OCI-LY7 (cell line): Measurements from ENCODE around the gene KRT12. TPM values are rescaled to one million over a fixed set of nuclear protein-coding genes. Genes with fewer than 3 reads are reported as not detected.

Experiments
- BruUV-seq: library from RNA; stranded (reverse); fragments of 400-500 nt; replicated peaks from 2 replicates; lab custom pipeline; 2021; lab: Mats Ljungman, UMichigan
- CTCF ChIA-PET: fragments of 300-600 bp; sonication (Branson Sonifier 250); formaldehyde crosslinking; loops from one replicate; lab custom pipeline; 2022; ENCODE audit warnings: antibody characterized with exemption; ENCODE audit not compliant: unreplicated experiment; lab: Charles Lee
- POLR2A ChIA-PET: fragments of 300-600 bp; sonication (Branson Sonifier 250); formaldehyde crosslinking; loops from one replicate; lab custom pipeline; 2022; ENCODE audit warnings: antibody characterized with exemption; lab: Charles Lee
- DNase-seq: peaks from one replicate; pipeline ENCODE4 v3.0.0-alpha.2; 2015; ENCODE audit warnings: low spot score
- H2AFZ ChIP-seq: fragments of 200-600 bp; sonication (generic), shearing (Covaris generic); 2 replicates; pipeline ENCODE4 v1.6.1; 2014; ENCODE audit warnings: mild to moderate bottlenecking, antibody characterized with exemption, low read length, moderate library complexity
- H3K27ac ChIP-seq: fragments of 200-600 bp; sonication (generic); 2 replicates; pipeline ENCODE4 v1.5.1; 2014; ENCODE audit warnings: mixed run types, low read depth, mild to moderate bottlenecking, moderate library complexity, low read length, inconsistent platforms; ENCODE audit not compliant: poor library complexity, severe bottlenecking
- H3K36me3 ChIP-seq: fragments of 200-600 bp; sonication (generic); 2 replicates; pipeline ENCODE4 v1.6.1; 2014; ENCODE audit warnings: mild to moderate bottlenecking, antibody characterized with exemption, low read length, moderate library complexity, mixed read lengths; ENCODE audit not compliant: insufficient read depth
- H3K4me1 ChIP-seq: fragments of 200-600 bp; sonication (generic); 2 replicates; pipeline ENCODE4 v1.5.1; 2014; ENCODE audit warnings: mild to moderate bottlenecking, low read length; ENCODE audit not compliant: insufficient read depth, poor library complexity, severe bottlenecking
- H3K4me2 ChIP-seq: fragments of 200-600 bp; sonication (generic); 2 replicates; pipeline ENCODE4 v1.6.1; 2014; ENCODE audit warnings: mild to moderate bottlenecking, low read length
- H3K4me3 ChIP-seq: fragments of 200-600 bp; sonication (generic); 2 replicates; pipeline ENCODE4 v1.5.1; 2014; ENCODE audit warnings: mild to moderate bottlenecking, low read depth, low read length; ENCODE audit not compliant: poor library complexity, severe bottlenecking
- H3K79me2 ChIP-seq: fragments of 200-600 bp; sonication (generic); 2 replicates; pipeline ENCODE4 v1.6.1; 2016; ENCODE audit warnings: low read depth, mild to moderate bottlenecking, low read length, moderate library complexity, mixed read lengths; ENCODE audit not compliant: insufficient read depth
- H3K9me2 ChIP-seq: fragments of 200-600 bp; sonication (generic); 2 replicates; pipeline ENCODE4 v1.6.1; 2016; ENCODE audit warnings: mild to moderate bottlenecking, low read length, mixed read lengths; ENCODE audit not compliant: insufficient read depth
- H3K9me3 ChIP-seq: fragments of 200-600 bp; sonication (generic); 2 replicates; pipeline ENCODE4 v1.6.1; 2014; ENCODE audit warnings: mild to moderate bottlenecking, mixed run types, low read length, mixed read lengths
- H4K20me1 ChIP-seq: fragments of 200-600 bp; sonication (generic); 2 replicates; pipeline ENCODE4 v1.6.1; 2014; ENCODE audit warnings: mild to moderate bottlenecking, antibody characterized with exemption, low read length, moderate library complexity, mixed read lengths; ENCODE audit not compliant: insufficient read depth
- EZH2phosphoT487 ChIP-seq: fragments of 200-600 bp; sonication (generic); IDR thresholded peaks from 2 replicates; pipeline ENCODE4 v1.6.1; 2018; ENCODE audit warnings: low read depth, borderline replicate concordance, mild to moderate bottlenecking, mixed run types, antibody characterized with exemption, low read length, moderate library complexity, mixed read lengths
- intact Hi-C: fragments of 100-400 bp; cut with micrococcal nuclease; formaldehyde crosslinking; loops from one replicate; pipeline ENCODE4 v1.10.0; 2022; ENCODE audit not compliant: unreplicated experiment
- total RNA-seq, 2 experiments: library from RNA; depleted of rRNA in 1 of 2; stranded (reverse); fragments of >200 nt in 1 of 2; shearing (Covaris generic) in 1 of 2; gene quantifications; 2 replicates each; pipeline ENCODE4 v1.2.3, GENCODE V29; 2014 to 2022
- TF ChIP-seq, protein P1 (sequence below): fragments of 200-600 bp; sonication (generic); conservative IDR thresholded peaks from 2 replicates; pipeline ENCODE4 v1.5.1; 2014; ENCODE audit warnings: mild to moderate bottlenecking, antibody characterized with exemption, low read length, moderate library complexity, mixed read lengths

KRT12 gene
- total RNA-seq, 2 experiments from 2014 or later, result not detected

DNA sequence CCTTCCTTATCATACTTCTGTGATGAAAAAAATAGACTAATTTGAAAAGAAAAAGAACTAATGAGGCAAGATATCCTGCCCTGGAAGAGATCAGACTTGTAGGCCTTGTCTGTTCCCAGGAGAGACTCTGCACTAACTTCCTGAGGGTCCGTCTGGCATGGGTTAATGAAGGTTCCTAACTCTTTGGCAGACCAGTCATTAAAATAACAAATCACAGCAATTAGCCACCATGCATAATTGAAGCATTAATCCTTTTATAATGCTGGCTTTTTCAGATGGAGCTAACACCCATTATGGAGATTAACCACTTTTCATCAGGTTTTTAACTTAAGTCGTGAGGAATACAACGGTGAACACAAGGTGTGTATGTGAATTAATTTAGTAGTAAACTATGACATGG lies 34.2 kb downstream of the KRT12 start:
- TF ChIP-seq EZH2phosphoT487, result no peak
- TF ChIP-seq, protein P1, sequence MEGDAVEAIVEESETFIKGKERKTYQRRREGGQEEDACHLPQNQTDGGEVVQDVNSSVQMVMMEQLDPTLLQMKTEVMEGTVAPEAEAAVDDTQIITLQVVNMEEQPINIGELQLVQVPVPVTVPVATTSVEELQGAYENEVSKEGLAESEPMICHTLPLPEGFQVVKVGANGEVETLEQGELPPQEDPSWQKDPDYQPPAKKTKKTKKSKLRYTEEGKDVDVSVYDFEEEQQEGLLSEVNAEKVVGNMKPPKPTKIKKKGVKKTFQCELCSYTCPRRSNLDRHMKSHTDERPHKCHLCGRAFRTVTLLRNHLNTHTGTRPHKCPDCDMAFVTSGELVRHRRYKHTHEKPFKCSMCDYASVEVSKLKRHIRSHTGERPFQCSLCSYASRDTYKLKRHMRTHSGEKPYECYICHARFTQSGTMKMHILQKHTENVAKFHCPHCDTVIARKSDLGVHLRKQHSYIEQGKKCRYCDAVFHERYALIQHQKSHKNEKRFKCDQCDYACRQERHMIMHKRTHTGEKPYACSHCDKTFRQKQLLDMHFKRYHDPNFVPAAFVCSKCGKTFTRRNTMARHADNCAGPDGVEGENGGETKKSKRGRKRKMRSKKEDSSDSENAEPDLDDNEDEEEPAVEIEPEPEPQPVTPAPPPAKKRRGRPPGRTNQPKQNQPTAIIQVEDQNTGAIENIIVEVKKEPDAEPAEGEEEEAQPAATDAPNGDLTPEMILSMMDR, result no peak
- no peak for DNase-seq
- no peaks in the 10 kb centered on the region for H3K9me2 ChIP-seq
- no peaks in the 10 kb centered on the region for H3K9me3 ChIP-seq
- H3K4me2 ChIP-seq, result no peak overlapping the region
- H4K20me1 ChIP-seq, result no peaks in the 10 kb centered on the region
- POLR2A ChIA-PET, result interaction anchor here (0.7 to 1.3 kb wide), 2 partner anchors 14 to 27 kb away, joined by 3 to 7 read pairs; no protein-coding TSS in a partner anchor
- H3K79me2 ChIP-seq, result no peaks in the 10 kb centered on the region
- H3K36me3 ChIP-seq, result no peaks in the 10 kb centered on the region
- H3K4me3 ChIP-seq, result no peak overlapping the region
- no peaks in the 10 kb centered on the region for H3K4me1 ChIP-seq
- no peak overlapping the region for H3K27ac ChIP-seq
- BruUV-seq, result no TSS peak
- intact Hi-C loops, result no loop called here
- H2AFZ ChIP-seq, result no peak overlapping the region
- CTCF ChIA-PET, result no interaction called here

- intact Hi-C loops, result no loop called here
- Histone ChIP-seq H3K79me2 (no peaks in the 10 kb centered on the region), H3K4me1 (no peaks in the 10 kb centered on the region), H3K27ac (no peak overlapping the region), H4K20me1 (no peaks in the 10 kb centered on the region), H3K4me2 (no peak overlapping the region), H3K9me3 (no peaks in the 10 kb centered on the region), H3K4me3 (no peak overlapping the region), H3K36me3 (no peaks in the 10 kb centered on the region), H2AFZ (no peak overlapping the region), H3K9me2 (no peaks in the 10 kb centered on the region)
- TF ChIP-seq, protein P1, result no peak
- TF ChIP-seq EZH2phosphoT487, result no peak
- no TSS peak for BruUV-seq
- DNase-seq, result no peak
- POLR2A ChIA-PET, result interaction anchor here (0.6 kb wide), 1 partner anchor 28 kb away, joined by 3 read pairs; no protein-coding TSS in a partner anchor
- CTCF ChIA-PET, result no interaction called here
Observed at GRCh38 chr17:40830085-40830776, 36.8 kb downstream of the KRT12 start.

- Histone ChIP-seq H3K27ac (no peak overlapping the region), H3K4me3 (no peak overlapping the region), H2AFZ (no peak overlapping the region), H3K4me2 (no peak overlapping the region), H4K20me1 (no peaks in the 10 kb centered on the region), H3K36me3 (no peaks in the 10 kb centered on the region), H3K9me3 (no peaks in the 10 kb centered on the region), H3K9me2 (no peaks in the 10 kb centered on the region), H3K4me1 (no peaks in the 10 kb centered on the region), H3K79me2 (no peaks in the 10 kb centered on the region)
- no TSS peak for BruUV-seq
- TF ChIP-seq, protein P1, result no peak
- TF ChIP-seq EZH2phosphoT487, result no peak
- POLR2A ChIA-PET, result no interaction called here
- intact Hi-C loops, result no loop called here
- no peak for DNase-seq
- CTCF ChIA-PET, result no interaction called here
Observed at GRCh38 chr17:40828454-40829044, 38.5 kb downstream of the KRT12 start.
